H1 (cell line): ENCODE results near the gene KRT14. TPM values are rescaled to one million over a fixed set of nuclear protein-coding genes. Genes with fewer than 3 reads are reported as not detected.
"Not testable (repeated sequence)": the region's sequence is repeated elsewhere in the genome, so short reads cannot be mapped to it uniquely, and the experiment has no call there.

Experiments
- CTCF ChIA-PET: fragments of 300-600 bp; sonication (Branson Sonifier 250); formaldehyde crosslinking; loops from one replicate; lab custom pipeline; 2021; ENCODE audit not compliant: partially characterized antibody; lab: Charles Lee
- POLR2A ChIA-PET: fragments of 300-600 bp; sonication (Branson Sonifier 250); formaldehyde crosslinking; loops from one replicate; lab custom pipeline; 2021; ENCODE audit warnings: inconsistent platforms; ENCODE audit not compliant: partially characterized antibody; lab: Charles Lee
- DNase-seq, 2 experiments: peaks; one replicate each; pipeline versions ENCODE4 v3.0.0 to v3.0.0-alpha.2; 2010 to 2022; ENCODE audit warnings: low spot score in 2 of 2, low read depth in 1 of 2, mixed read lengths in 1 of 2
- FAIRE-seq: peaks from 2 replicates; lab custom pipeline; 2011; peaks lifted over from hg19 to GRCh38; lab: Jason Lieb, UNC
- H2AFZ ChIP-seq: 2 replicates; pipeline ENCODE4 v1.8.1; 2012; ENCODE audit warnings: low read length, inconsistent platforms
- H2AK5ac ChIP-seq: 2 replicates; pipeline ENCODE4 v1.6.1; 2013; ENCODE audit warnings: low read depth, low read length
- H2BK120ac ChIP-seq: replicated peaks from 2 replicates; pipeline ENCODE3; 2013; ENCODE audit warnings: low read depth, low read length, inconsistent platforms
- H2BK12ac ChIP-seq: 2 replicates; pipeline ENCODE4 v1.6.1; 2013; ENCODE audit warnings: low read depth, low read length
- H2BK15ac ChIP-seq: 2 replicates; pipeline ENCODE4 v1.6.1; 2013; ENCODE audit warnings: low read length
- H2BK20ac ChIP-seq: 2 replicates; pipeline ENCODE4 v1.6.1; 2013; ENCODE audit warnings: low read length
- H2BK5ac ChIP-seq: 2 replicates; pipeline ENCODE4 v1.6.1; 2013; ENCODE audit warnings: low read depth, low read length
- H3K14ac ChIP-seq: 2 replicates; pipeline ENCODE4 v1.6.1; 2013; ENCODE audit warnings: inconsistent platforms; ENCODE audit not compliant: insufficient read length
- H3K18ac ChIP-seq: 2 replicates; pipeline ENCODE4 v1.6.1; 2013; ENCODE audit warnings: low read length; ENCODE audit errors: extremely low read depth
- H3K23ac ChIP-seq: 2 replicates; pipeline ENCODE4 v1.6.1; 2013; ENCODE audit warnings: inconsistent platforms; ENCODE audit not compliant: insufficient read length
- H3K23me2 ChIP-seq: 2 replicates; pipeline ENCODE4 v1.6.1; 2013; ENCODE audit warnings: low read depth, low read length
- H3K27ac ChIP-seq: 2 replicates; pipeline ENCODE4 v1.6.1; 2011; ENCODE audit warnings: low read depth, low read length, inconsistent platforms
- H3K27me3 ChIP-seq, 4 experiments: replicated peaks in 1 of 4; 1 replicate in 1 of 4; 2 replicates in 3 of 4; pipeline versions ENCODE4 v1.6.1 to v1.8.1; 2011 to 2013; ENCODE audit warnings: low read length in 3 of 4, mild to moderate bottlenecking in 3 of 4, inconsistent platforms in 2 of 4, mixed read lengths in 2 of 4, moderate library complexity in 1 of 4; ENCODE audit not compliant: control insufficient read depth in 3 of 4, insufficient read depth in 3 of 4; ENCODE audit errors: extremely low read depth in 1 of 4
- H3K36me3 ChIP-seq, 4 experiments: 2 replicates each; pipeline versions ENCODE4 v1.6.1 to v1.8.1; 2011 to 2013; ENCODE audit warnings: mild to moderate bottlenecking in 4 of 4, low read length in 3 of 4, moderate library complexity in 2 of 4, control low read depth in 1 of 4, inconsistent platforms in 1 of 4; ENCODE audit not compliant: insufficient read depth in 4 of 4, control insufficient read depth in 2 of 4
- H3K4ac ChIP-seq: replicated peaks from 2 replicates; pipeline ENCODE3; 2013; ENCODE audit warnings: low read length, low read depth, mixed read lengths, inconsistent platforms; ENCODE audit not compliant: insufficient read length
- H3K4me1 ChIP-seq, 4 experiments: replicated peaks in 1 of 4; 1 replicate in 1 of 4; 2 replicates in 3 of 4; pipeline versions ENCODE4 v1.6.1 to v1.8.1; 2011 to 2013; ENCODE audit warnings: low read length in 3 of 4, inconsistent platforms in 2 of 4, mixed read lengths in 1 of 4; ENCODE audit not compliant: insufficient read depth in 4 of 4, control insufficient read depth in 3 of 4
- H3K4me2 ChIP-seq, 2 experiments: 2 replicates each; pipeline versions ENCODE4 v1.6.1 to v1.8.1; 2011 to 2013; ENCODE audit warnings: low read depth in 2 of 2, low read length in 2 of 2, control low read depth in 1 of 2, inconsistent platforms in 1 of 2, mild to moderate bottlenecking in 1 of 2; ENCODE audit not compliant: insufficient read depth in 1 of 2
- H3K4me3 ChIP-seq, 4 experiments: fragments of 200-600, 300-600 bp in 1 of 4; sonication (generic), shearing (Covaris generic), sonication (Bioruptor Twin) in 1 of 4; 2 replicates each; pipeline versions ENCODE4 v1.5.1 to v1.8.1; 2011 to 2016; ENCODE audit warnings: low read length in 4 of 4, low read depth in 3 of 4, control low read depth in 2 of 4, inconsistent platforms in 2 of 4, mild to moderate bottlenecking in 2 of 4, mixed read lengths in 1 of 4, moderate library complexity in 1 of 4; ENCODE audit not compliant: insufficient read depth in 2 of 4; ENCODE audit errors: extremely low read depth in 1 of 4
- H3K56ac ChIP-seq: replicated peaks from 2 replicates; pipeline ENCODE3; 2013; ENCODE audit warnings: low read depth, mild to moderate bottlenecking, mixed read lengths, low read length, inconsistent platforms; ENCODE audit not compliant: insufficient read length
- H3K79me1 ChIP-seq: 2 replicates; pipeline ENCODE4 v1.6.1; 2013; ENCODE audit warnings: low read depth, low read length, control low read depth
- H3K79me2 ChIP-seq, 2 experiments: 2 replicates each; pipeline versions ENCODE4 v1.6.1 to v1.8.1; 2012 to 2013; ENCODE audit warnings: low read length in 2 of 2, mild to moderate bottlenecking in 2 of 2, inconsistent platforms in 1 of 2; ENCODE audit not compliant: insufficient read depth in 2 of 2, control insufficient read depth in 1 of 2
- H3K9ac ChIP-seq, 4 experiments: replicated peaks in 1 of 4; 1 replicate in 1 of 4; 2 replicates in 3 of 4; pipeline versions ENCODE4 v1.6.1 to v1.8.1; 2011 to 2013; ENCODE audit warnings: low read depth in 3 of 4, low read length in 3 of 4, control low read depth in 2 of 4, mild to moderate bottlenecking in 2 of 4, moderate library complexity in 2 of 4, inconsistent platforms in 1 of 4; ENCODE audit errors: extremely low read depth in 1 of 4
- H3K9me3 ChIP-seq, 2 experiments: 2 replicates each; pipeline versions ENCODE4 v1.6.1 to v1.8.1; 2012 to 2013; ENCODE audit warnings: mild to moderate bottlenecking in 2 of 2, moderate library complexity in 2 of 2, control low read depth in 1 of 2, inconsistent platforms in 1 of 2, low read depth in 1 of 2, low read length in 1 of 2, mixed read lengths in 1 of 2; ENCODE audit not compliant: insufficient read depth in 2 of 2
- H4K20me1 ChIP-seq, 2 experiments: replicated peaks in 1 of 2; 2 replicates each; pipeline versions ENCODE3 to v1.8.1; 2011 to 2013; ENCODE audit warnings: inconsistent platforms in 2 of 2, low read length in 2 of 2, mild to moderate bottlenecking in 1 of 2; ENCODE audit not compliant: insufficient read depth in 2 of 2, control insufficient read depth in 1 of 2
- H4K5ac ChIP-seq: 2 replicates; pipeline ENCODE4 v1.6.1; 2013; ENCODE audit warnings: low read length, low read depth, mixed read lengths, inconsistent platforms; ENCODE audit not compliant: insufficient read length
- H4K8ac ChIP-seq: 2 replicates; pipeline ENCODE4 v1.8.0; 2013; ENCODE audit warnings: mild to moderate bottlenecking, moderate library complexity, low read length, inconsistent platforms; ENCODE audit not compliant: insufficient read depth; ENCODE audit errors: extremely low read depth
- H4K91ac ChIP-seq: replicated peaks from 2 replicates; pipeline ENCODE3; 2013; ENCODE audit warnings: low read length, mixed read lengths, inconsistent platforms; ENCODE audit not compliant: insufficient read length
- TEAD4 ChIP-seq: IDR thresholded peaks from 2 replicates; pipeline ENCODE4 v1.6.1; 2012; ENCODE audit warnings: low read depth, low read length, inconsistent platforms, mixed read lengths
- WGBS, 2 experiments: shearing (Covaris generic) in 1 of 2; methylation state at CpG; one replicate each; pipeline versions ENCODE4 v1.1.6 to v1.1.7; 2013 to 2015; ENCODE audit warnings: low lambda C conversion rate in 2 of 2, mixed read lengths in 2 of 2, inconsistent platforms in 1 of 2, low coverage in 1 of 2, missing lambda C conversion rate in 1 of 2; ENCODE audit not compliant: insufficient replicate concordance in 2 of 2, insufficient coverage in 1 of 2, insufficient read length in 1 of 2; ENCODE audit errors: extremely low coverage in 1 of 2, missing lambda C conversion rate in 1 of 2; 5-methylcytosine and 5-hydroxymethylcytosine counted together
- polyA plus RNA-seq, 7 experiments: library from polyadenylated mRNA; depleted of rRNA in 3 of 7; stranded (reverse) in 5 of 7; unstranded in 2 of 7; fragments of >200 nt in 5 of 7; fragments of 200-250 nt in 2 of 7; gene quantifications; 1 replicate in 5 of 7; 2 replicates in 1 of 7; 4 replicates in 1 of 7; pipeline versions ENCODE4 v1.2.1 to v1.2.3, GENCODE V29; 2011 to 2013; ENCODE audit warnings: missing spikeins in 2 of 7, mixed read lengths in 2 of 7
- total RNA-seq: library from RNA; stranded (reverse); fragmentation: NEBNext Ultra II Directional; extraction: Animal tissue kit (Norgen Biotek cat#: 25700); gene quantifications from 2 replicates; pipeline ENCODE4 v1.2.1, GENCODE V29; 2021

Gene KRT14
- total and polyA plus RNA-seq, 2 of the 8 experiments (the other 6 are each of a cell fraction or from before 2014, with no cell fraction given), result 0.35 TPM; not detected in 1

- H3K14ac ChIP-seq, H3K4me1 ChIP-seq, H3K56ac ChIP-seq, H3K36me3 ChIP-seq, H3K79me1 ChIP-seq, H3K23ac ChIP-seq, H2BK5ac ChIP-seq, DNase-seq, H3K27me3 ChIP-seq, H2BK120ac ChIP-seq, H2AK5ac ChIP-seq, H3K9ac ChIP-seq, H3K4me3 ChIP-seq, H2BK20ac ChIP-seq, H4K5ac ChIP-seq, H4K91ac ChIP-seq, H4K8ac ChIP-seq, H3K4me2 ChIP-seq, H3K4ac ChIP-seq, H3K9me3 ChIP-seq, H2BK15ac ChIP-seq, H4K20me1 ChIP-seq, H2AFZ ChIP-seq, H3K27ac ChIP-seq, H3K23me2 ChIP-seq, H2BK12ac ChIP-seq, POLR2A ChIA-PET, H3K18ac ChIP-seq, FAIRE-seq, H3K79me2 ChIP-seq: not testable (repeated sequence)
- TF ChIP-seq TEAD4, result peak; percentile 86
- CTCF ChIA-PET, result interaction anchor here (0.6 to 1.5 kb wide), 5 partner anchors 13 to 56 kb away, joined by 3 to 6 read pairs (median 4); no protein-coding TSS in a partner anchor
- 90% methylated on average over 4 of the region's 4 CpGs; no CpG with 5 or more reads in 1 of the 2 experiments for WGBS, 2 experiments
Observed at GRCh38 chr17:41616486-41616885, 29.8 kb upstream of the KRT14 start.
